Heart right ventricle (tissue), 16 donors: ENCODE measurements around the gene PKM. TPM values are rescaled to one million over a fixed set of nuclear protein-coding genes. Genes with fewer than 3 reads are reported as not detected.

Experiments
- ATAC-seq, 8 donors: fragments of 200-7000 bp; cut with Tn5 transposase; one replicate each; pipeline ENCODE4 v1.9.1; 2020; ENCODE audit warnings: mild to moderate bottlenecking in 8 of 8, moderate library complexity in 8 of 8, moderate number of reproducible peaks in 1 of 8
- DNase-seq, 2 donors: peaks; one replicate each; pipeline ENCODE4 v3.0.0-alpha.2; 2020
- H3K27ac ChIP-seq, 10 donors: fragments of 200-600 bp; sonication (generic) in 2 of 10; one replicate each; pipeline versions ENCODE4 v1.5.0 to v1.8.0; 2020 to 2022; ENCODE audit warnings: mild to moderate bottlenecking in 3 of 10
- H3K27me3 ChIP-seq, 7 donors: fragments of 200-600 bp; one replicate each; pipeline ENCODE4 v1.8.0; 2021 to 2022; ENCODE audit warnings: mild to moderate bottlenecking in 2 of 7
- H3K36me3 ChIP-seq, 9 donors: fragments of 200-600 bp; sonication (generic) in 1 of 9; one replicate each; pipeline versions ENCODE4 v1.5.0 to v1.8.0; 2020 to 2022; ENCODE audit warnings: mild to moderate bottlenecking in 2 of 9
- H3K4me1 ChIP-seq, 9 donors: fragments of 200-600 bp; sonication (generic) in 1 of 9; one replicate each; pipeline versions ENCODE4 v1.5.0 to v1.8.0; 2020 to 2022; ENCODE audit warnings: mild to moderate bottlenecking in 4 of 9
- H3K4me3 ChIP-seq, 10 donors: fragments of 200-600 bp; sonication (generic) in 2 of 10; one replicate each; pipeline versions ENCODE4 v1.5.0 to v1.8.0; 2020 to 2022; ENCODE audit warnings: mild to moderate bottlenecking in 7 of 10, moderate library complexity in 2 of 10
- H3K9me3 ChIP-seq, 11 donors: fragments of 200-600 bp in 10 of 11; sonication (generic) in 2 of 11; one replicate each; pipeline versions ENCODE4 v1.5.0 to v1.8.0; 2013 to 2022; ENCODE audit warnings: mild to moderate bottlenecking in 2 of 11, control low read depth in 1 of 11, moderate library complexity in 1 of 11
- CTCF ChIP-seq, 9 donors: fragments of 200-600 bp; sonication (generic) in 2 of 9; IDR thresholded peaks; one replicate each; pipeline versions ENCODE4 v1.5.0 to v1.8.0; 2021 to 2022; ENCODE audit warnings: antibody characterized with exemption in 9 of 9, mild to moderate bottlenecking in 5 of 9, moderate library complexity in 1 of 9
- WGBS, 2 donors: extraction: QIAGEN DNeasy Blood & Tissue Kit; methylation state at CpG; one replicate each; pipeline ENCODE4 v1.1.7; 2013; ENCODE audit warnings: inconsistent platforms in 1 of 2; 5-methylcytosine and 5-hydroxymethylcytosine counted together
- intact Hi-C, 10 donors: fragments of 100-400 bp; cut with DNase I; formaldehyde crosslinking; loops; one replicate each; pipeline versions ENCODE4 v1.11.1 to v1.14.2; 2022
- polyA plus RNA-seq, 2 donors: library from polyadenylated mRNA; stranded (reverse); fragments of 200-250 nt; gene quantifications; one replicate each; pipeline ENCODE4 v1.2.3, GENCODE V29; 2013
- total RNA-seq, 10 donors: library from RNA; stranded (reverse); fragmentation: NEBNext Ultra II Directional in 3 of 10; extraction: Animal tissue kit (Norgen Biotek cat#: 25700) in 3 of 10; gene quantifications; one replicate each; pipeline versions ENCODE4 v1.2.1 to v1.2.4, GENCODE V29; 2021 to 2023
- donor health status: Arrhythmogenic right ventricular cardiomyopathy.
- donor health status: ischemic (EF 13 %, LVEDD 7.1; RV severe dilation, severe dysfunction).
- donor health status: healthy with polysubstance abuse.
- donor health status: DM: no; HTN: yes; CAD: no.
- donor health status: DM: no; HTN: no; CAD: no.
- donor health status: ischemic (EF 25% LVEDD 6.9; RV normal size, moderate dysfunction).
- donor health status: ischemic (EF 25% LVEDD 5.7; RV mildly dilated, moderate dysfunction).
- donor health status: healthy.
- donor health status: DM: yes; HTN: yes; CAD: no.
- donor health status: Ischemic cardiomyopathy.
- donor health status: ischemic (EF 35%, LVEDD 5.7; RV mildly dilated, moderate dysfunction).
- donor health status: nonischemic (EF 11% LVEDD 7.7; RV severe dilation, severe dysfunction).
- donor health status: DM: yes; HTN: yes; CAD: no.
- donor health status: PGD.
- donor health status: ischemic (EF 29% LVEDD 5.4; RV normal size, mild dysfunction).
- donor health status: nonischemic (EF 23%, LVEDD 6.1; RV moderate dilation, normal function).

Gene PKM
- total and polyA plus RNA-seq, 12 donors, result 549 to 1,508 (median 1,040) TPM

GRCh38 chr15:72203507-72203837, 27.5 kb downstream of the PKM start:
- peak overlapping the region in 6 of 10 donors; percentile 22 to 82 (median 76) for H3K27ac ChIP-seq
- WGBS, 2 donors, result 16 to 23% methylated on average over 5 of the region's 5 CpGs
- TF ChIP-seq CTCF (IDR thresholded peaks at IDR 0.05), result no peak
- H3K4me3 ChIP-seq, result no peak overlapping the region
- DNase-seq (peak; percentile 67 to 84), ATAC-seq (peak; percentile 81 to 94 (median 87))
- intact Hi-C loops, result loop anchor here in 7 of 10 donors (1.0 to 10.0 kb wide), 8 partner anchors 19 to 71 kb away; partner anchors contain the start of genes PARP6 (in 5 of the 7) and PKM (in 2 of the 7)
- peaks cover 23 to 59% (median 45%) of the 10 kb centered on the region in 9 donors for H3K4me1 ChIP-seq
- H3K9me3 ChIP-seq, result no peaks in the 10 kb centered on the region
- peaks cover 12 to 100% (median 82%) of the 10 kb centered on the region in 9 donors for H3K36me3 ChIP-seq
- H3K27me3 ChIP-seq, result no peaks in the 10 kb centered on the region

GRCh38 chr15:72202801-72203506, 28.0 kb downstream of the PKM start:
- no peak for TF ChIP-seq CTCF (IDR thresholded peaks at IDR 0.05)
- DNase-seq, result no peak
- Histone ChIP-seq H3K9me3 (no peaks in the 10 kb centered on the region), H3K36me3 (peaks cover 12 to 100% (median 77%) of the 10 kb centered on the region in 9 donors), H3K4me1 (peaks cover 23 to 61% (median 50%) of the 10 kb centered on the region in 9 donors), H3K4me3 (no peak overlapping the region), H3K27me3 (peaks cover 0 to 5% (median 0%) of the 10 kb centered on the region in 7 donors), H3K27ac (peak overlapping the region in 9 of 10 donors; percentile 12 to 82 (median 70))
- WGBS, 2 donors, result 73 to 76% methylated on average over 8 of the region's 8 CpGs
- intact Hi-C loops, result loop anchor here in 7 of 10 donors (1.0 to 10.0 kb wide), 8 partner anchors 20 to 72 kb away; partner anchors contain the start of genes PARP6 (in 5 of the 7) and PKM (in 2 of the 7)
- ATAC-seq, result no peak

- DNase-seq (no peak), ATAC-seq (no peak)
- H3K27ac ChIP-seq, result peak overlapping the region in 9 of 10 donors; percentile 12 to 82 (median 70)
- WGBS, 2 donors, result 88 to 89% methylated on average over 13 of the region's 13 CpGs
- TF ChIP-seq CTCF (IDR thresholded peaks at IDR 0.05), result no peak
- H3K4me3 ChIP-seq, result no peak overlapping the region
- no peaks in the 10 kb centered on the region for H3K9me3 ChIP-seq
- peaks cover 23 to 63% (median 50%) of the 10 kb centered on the region in 9 donors for H3K4me1 ChIP-seq
- intact Hi-C loops, result loop anchor here in 7 of 10 donors (2.0 to 10.0 kb wide), 7 partner anchors 20 to 72 kb away; partner anchors contain the start of genes PARP6 (in 5 of the 7) and PKM (in 2 of the 7)
- peaks cover 12 to 93% (median 71%) of the 10 kb centered on the region in 9 donors for H3K36me3 ChIP-seq
- H3K27me3 ChIP-seq, result peaks cover 0 to 9% (median 0%) of the 10 kb centered on the region in 7 donors
These were observed 28.7 kb downstream of the PKM start for GRCh38 chr15:72202302-72202701.

- H3K4me1 ChIP-seq, result peaks cover 27 to 64% (median 54%) of the 10 kb centered on the region in 9 donors
- peak overlapping the region in 9 of 10 donors; percentile 22 to 82 (median 74) for H3K27ac ChIP-seq
- WGBS, 2 donors, result 57 to 59% methylated on average over 3 of the region's 3 CpGs
- intact Hi-C loops, result loop anchor here in 6 of 10 donors (5.0 to 10.0 kb wide), 4 partner anchors 36 to 73 kb away; partner anchors contain the start of gene PARP6 (in 5 of the 6)
- ATAC-seq (peak in 5 of 8 donors; percentile 1 to 43 (median 5)), DNase-seq (no peak)
- peak in 1 of 9 donors; percentile 4 for TF ChIP-seq CTCF (IDR thresholded peaks at IDR 0.05)
- H3K4me3 ChIP-seq, result no peak overlapping the region
- H3K27me3 ChIP-seq, result peaks cover 0 to 17% (median 6%) of the 10 kb centered on the region in 7 donors
- no peaks in the 10 kb centered on the region for H3K9me3 ChIP-seq
- peaks cover 8 to 85% (median 62%) of the 10 kb centered on the region in 9 donors for H3K36me3 ChIP-seq
These were observed 29.5 kb downstream of the PKM start for GRCh38 chr15:72201391-72201921.
